HG02938 (cell line): ENCODE data around the gene CCDC82.
A peak's percentile ranks its signal among the peaks of the same experiment; 100 is the strongest.
"Not testable (repeated sequence)": the region's sequence is repeated elsewhere in the genome, so short reads cannot be mapped to it uniquely, and the experiment has no call there.

Source experiments
- ATAC-seq: cut with Tn5 transposase; IDR thresholded peaks from one replicate; pipeline ENCODE4 v1.9.1; 2021; ENCODE audit warnings: mild to moderate bottlenecking, moderate library complexity; ENCODE audit not compliant: unreplicated experiment

Gene CCDC82

DNA sequence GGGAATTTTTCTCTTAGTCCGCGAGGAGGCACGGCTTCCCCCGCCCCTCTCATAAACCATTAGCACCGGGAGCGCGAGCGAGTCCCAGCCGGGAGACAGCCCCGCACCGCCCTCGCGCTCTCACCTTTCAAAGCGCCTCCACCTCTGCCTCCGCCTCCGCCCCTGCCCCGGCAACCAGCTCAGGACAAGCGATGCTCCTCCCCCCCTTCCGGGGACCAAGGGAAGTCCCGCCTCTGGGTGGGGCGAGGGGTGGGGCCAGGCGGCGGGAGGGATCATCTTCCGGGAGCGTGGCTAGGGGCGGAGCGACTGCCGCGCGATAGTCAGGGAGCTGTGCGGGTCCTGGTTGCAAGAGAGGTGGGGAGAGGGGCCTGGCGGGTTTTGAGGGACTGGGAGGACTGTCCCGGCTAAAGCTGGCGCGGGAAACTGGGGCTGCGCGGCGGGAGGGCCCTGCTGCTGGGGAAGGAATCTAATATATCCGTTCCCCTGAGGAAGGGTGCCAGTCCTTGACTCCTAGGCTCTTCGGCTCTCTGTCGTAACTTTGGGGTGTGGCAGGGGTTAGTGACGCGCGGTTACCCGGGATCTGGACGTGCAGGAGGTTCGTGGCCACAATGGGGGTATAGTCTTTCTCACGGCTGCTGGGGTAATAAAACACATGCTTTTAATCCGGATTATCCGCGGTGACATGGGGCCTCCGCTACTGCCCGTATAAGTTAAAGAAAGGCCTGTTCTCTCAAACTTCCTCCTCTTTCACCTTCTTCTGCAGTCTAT lies at the start of gene CCDC82, which contains the start of gene JRKL:
Gene CCDC82 (minus strand): TSS at position 193 of the 768 bp plus-strand sequence. CDS start 5,165 bp downstream, outside the sequence.
Gene JRKL (plus strand): TSS at position 294 of the 768 bp plus-strand sequence. CDS start 637 bp downstream, outside the sequence.
- ATAC-seq: peak; percentile 85

DNA sequence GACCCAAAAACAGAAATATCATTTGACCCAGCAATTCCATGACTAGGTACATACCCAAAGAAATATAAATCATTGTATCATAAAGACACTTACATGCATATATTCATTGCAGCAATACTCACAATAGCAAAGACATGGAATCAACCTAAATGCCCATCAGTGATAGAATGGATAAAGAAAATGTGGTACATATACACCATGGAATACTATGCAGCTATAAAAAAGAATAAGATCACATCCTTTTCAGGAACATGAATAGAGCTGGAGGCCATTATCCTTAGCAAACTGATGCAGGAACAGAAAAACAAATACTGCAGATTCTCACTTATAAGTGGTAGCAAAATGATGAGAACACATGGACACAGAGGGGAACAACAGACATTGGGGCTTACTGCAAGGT lies 42.9 kb upstream of the CCDC82 start:
- not testable (repeated sequence) for ATAC-seq

DNA sequence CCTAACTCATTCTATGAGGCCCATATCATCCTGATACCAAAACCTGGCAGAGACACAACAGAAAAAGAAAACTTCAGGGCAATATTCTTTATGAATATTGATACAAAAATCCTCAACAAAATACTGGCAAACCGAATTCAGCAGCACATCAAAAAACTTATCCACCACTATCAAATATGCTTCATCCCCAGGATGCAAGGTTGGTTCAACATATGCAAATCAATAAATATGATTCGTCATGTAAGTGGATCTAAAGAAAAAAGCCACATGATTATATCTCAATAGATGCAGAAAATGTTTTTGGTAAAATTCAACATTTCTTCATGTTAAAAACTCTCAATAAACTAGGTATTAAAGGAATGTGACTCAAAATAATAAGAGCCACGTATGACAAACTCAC lies 41.0 kb upstream of the CCDC82 start:
- ATAC-seq: no peak

DNA sequence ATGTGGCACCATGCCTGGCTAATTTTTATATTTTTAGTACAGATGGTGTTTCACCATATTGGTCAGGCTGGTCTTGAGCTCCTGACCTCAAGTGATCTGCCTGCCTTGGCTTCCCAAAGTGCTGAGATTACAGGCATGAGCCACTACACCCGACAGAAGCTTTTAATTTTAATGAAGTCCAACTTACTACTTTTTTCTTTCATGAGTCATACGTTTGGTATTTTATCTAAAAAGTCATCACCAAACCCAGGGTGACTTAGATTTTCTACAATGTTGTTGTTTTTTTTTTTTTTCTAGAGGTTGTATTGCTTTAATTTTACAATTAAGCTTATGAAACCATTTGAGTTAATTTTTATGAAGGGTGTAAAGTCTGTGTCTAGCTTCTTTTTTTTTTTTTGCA lies 35.0 kb upstream of the CCDC82 start:
- ATAC-seq: no peak

DNA sequence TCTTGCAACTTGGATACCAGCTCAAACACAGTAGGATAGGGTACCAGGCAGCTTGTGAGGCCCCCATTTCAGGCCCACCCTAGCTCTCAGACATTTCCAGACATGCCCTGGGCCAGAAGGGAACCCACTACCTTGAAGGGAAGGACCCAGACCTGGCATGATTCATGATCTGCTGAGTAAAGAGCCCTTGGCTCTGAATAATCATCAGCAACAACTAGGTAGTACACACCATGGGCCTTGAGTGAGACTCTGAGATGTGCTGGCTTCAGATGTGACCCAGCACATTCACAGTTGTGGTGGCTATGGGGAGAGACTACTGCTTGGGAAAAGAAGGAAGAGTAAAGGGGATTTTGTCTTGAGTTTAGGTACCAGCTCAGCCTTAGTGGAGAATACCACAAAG lies 23.7 kb upstream of the CCDC82 start:
- ATAC-seq: no peak

DNA sequence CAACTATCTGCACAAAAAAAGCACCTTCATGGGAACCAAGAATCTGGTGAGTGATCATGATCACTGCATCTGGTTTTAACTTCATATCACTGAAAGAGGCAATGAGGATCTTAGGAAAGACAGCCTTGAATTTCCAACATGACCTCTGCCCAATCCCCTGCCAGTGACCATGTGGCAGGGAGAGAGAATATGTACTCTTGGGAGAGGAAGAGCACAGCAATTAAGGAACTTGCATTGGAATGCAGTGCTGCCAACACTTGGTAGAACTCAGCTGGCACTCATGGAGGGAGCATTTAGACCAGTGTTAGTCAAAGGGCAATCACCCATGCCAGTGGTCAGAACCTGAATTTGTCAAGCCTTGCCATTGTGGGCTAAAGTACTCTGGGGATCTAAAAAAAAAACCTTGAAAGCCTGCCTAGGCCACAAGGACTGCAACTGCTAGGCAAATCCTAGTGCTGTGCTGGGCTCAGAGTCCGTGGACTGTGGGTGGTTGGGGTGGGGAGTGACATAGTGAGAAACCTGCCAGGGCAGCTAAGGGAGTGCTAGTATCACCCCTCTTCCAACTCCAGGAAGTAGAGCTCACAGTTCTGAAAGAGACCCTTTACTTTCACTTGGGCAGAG lies 23.2 kb upstream of the CCDC82 start:
- no peak for ATAC-seq

DNA sequence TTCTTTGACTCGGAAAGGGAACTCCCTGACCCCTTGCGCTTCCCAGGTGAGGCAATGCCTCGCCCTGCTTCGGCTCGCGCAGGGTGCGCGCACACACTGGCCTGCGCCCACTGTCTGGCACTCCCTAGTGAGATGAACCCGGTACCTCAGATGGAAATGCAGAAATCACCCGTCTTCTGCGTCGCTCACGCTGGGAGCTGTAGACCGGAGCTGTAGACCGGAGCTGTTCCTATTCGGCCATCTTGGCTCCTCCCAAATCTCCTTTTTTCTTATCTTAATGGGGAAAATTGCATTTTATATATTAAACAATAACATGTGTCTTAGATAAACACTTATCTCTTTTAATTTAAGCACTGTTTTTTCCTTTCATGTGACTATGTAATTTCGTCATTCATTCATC lies 21.7 kb upstream of the CCDC82 start:
- ATAC-seq: not testable (repeated sequence)

DNA sequence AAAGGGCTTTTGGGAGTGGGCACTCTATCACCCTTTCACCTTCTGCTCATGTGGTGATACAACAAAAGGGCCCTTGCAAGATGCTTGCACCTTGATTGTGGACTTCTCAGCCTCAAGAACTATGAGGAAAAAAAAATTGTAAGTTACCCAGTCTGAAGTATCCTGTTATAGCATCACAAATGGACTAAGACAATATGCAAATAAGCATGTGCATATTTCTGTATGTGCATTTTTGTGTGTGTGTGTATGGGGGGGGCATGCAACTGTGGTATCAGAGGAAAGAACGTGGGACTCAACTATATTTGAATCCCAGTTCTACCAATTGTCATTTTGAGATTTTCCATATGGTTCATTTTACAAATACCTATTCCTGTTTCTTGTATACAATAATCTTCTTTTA lies 11.0 kb upstream of the CCDC82 start:
- ATAC-seq: no peak

DNA sequence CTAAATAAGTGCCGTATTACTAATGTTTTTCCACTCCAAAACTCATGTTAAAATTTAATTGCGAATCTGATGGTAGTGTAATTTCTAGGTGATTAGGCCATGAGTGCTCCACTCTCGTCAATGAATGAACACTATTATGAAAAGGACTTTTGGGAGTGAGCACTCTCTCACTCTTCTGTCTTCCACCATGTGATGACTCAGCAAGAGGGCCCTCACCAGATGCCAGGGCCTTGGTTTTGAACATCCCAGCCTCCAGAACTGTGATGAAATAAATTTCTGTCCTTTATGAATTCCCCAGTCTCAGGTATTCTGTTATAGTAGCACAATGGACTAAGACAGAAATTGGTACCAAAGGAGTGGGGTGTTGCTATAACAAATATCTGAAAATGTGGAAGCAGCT lies 8.2 kb upstream of the CCDC82 start:
- no peak for ATAC-seq

DNA sequence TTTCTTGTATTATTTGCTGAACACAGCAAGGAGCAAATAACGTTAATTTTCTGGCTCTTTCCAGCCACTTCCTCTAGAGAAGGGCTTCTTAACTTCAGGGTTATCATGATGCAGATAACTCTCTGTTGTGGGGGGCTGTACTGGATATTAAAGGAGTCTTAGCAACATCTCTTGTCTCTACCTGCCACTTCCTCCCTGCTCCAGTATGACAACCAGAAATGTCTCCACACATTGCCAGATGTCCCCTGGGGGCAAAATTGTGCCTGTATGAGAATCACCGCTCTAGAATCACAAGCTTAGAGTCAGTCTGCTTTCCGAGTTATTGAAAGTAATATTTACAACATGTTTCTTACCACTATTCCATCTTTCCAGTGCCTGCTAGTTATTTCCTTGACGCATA lies 6.9 kb upstream of the CCDC82 start:
- ATAC-seq: no peak

DNA sequence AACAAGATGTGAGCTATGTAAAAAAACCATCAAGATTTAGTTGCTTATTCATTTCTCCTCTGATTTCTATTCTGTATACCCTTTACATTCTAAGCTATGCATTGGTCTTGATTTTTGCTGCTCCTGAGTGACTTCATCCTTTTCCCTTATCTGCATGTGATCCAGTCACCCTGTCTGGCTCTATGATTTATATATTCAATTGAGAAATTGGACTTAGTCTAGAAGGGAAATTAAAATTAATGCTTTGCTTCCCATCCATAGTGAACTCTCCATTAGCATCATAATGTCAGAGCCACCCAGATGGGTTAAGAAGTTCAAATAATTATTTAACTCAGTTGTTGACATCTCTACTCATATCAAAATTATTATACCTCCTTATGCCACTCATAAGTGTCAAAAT lies 5.1 kb upstream of the CCDC82 start:
- no peak for ATAC-seq

DNA sequence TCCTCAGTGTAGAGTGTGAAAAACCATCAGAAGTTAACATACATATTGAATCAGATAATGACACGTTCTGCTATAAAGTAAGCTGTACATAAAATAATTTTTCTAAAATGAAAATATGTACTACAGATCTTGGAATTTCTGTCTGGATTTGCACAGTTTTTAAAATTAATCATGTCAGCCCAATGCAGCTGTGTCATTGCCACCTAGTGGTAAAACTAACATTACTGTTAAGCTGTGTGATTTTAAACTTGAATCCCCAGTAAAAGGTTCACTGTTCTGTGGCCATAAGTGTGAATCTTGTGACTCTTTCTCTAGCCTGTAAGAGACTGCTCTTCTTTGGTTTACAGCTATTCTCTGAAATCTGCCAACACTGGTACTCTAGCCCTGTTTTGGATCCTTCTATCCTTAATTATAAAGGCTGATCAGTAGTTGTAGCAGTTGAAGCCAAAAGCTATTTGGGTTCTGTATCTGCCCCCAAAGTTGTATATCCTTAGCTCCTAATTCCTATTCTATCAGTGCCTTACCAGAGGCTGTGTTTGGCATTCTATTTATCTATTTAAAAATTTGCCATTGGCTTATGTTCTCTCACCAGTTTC lies 4.1 kb upstream of the CCDC82 start:
- ATAC-seq: no peak

DNA sequence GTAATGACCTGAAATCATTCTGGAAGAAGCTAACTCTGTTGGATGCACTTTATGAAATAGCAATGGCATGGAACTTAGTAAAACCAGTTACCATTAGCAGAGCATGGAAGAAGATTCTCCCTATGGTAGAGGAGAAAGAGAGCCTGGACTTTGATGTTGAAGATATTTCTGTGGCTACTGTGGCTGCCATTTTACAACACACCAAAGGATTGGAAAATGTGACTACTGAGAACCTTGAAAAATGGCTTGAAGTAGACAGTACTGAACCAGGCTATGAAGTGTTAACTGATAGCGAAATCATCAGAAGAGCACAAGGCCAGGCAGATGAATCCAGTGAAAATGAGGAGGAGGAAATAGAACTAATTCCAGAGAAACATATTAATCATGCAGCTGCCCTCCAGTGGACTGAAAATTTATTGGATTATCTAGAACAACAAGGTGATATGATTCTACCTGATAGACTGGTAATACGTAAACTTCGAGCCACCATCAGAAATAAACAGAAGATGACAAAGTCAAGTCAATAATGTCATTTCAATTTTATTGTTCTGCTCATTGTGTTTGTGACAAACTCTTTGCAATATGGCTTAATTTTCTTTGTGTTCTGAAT lies 2.1 kb upstream of the CCDC82 start:
- no peak for ATAC-seq

DNA sequence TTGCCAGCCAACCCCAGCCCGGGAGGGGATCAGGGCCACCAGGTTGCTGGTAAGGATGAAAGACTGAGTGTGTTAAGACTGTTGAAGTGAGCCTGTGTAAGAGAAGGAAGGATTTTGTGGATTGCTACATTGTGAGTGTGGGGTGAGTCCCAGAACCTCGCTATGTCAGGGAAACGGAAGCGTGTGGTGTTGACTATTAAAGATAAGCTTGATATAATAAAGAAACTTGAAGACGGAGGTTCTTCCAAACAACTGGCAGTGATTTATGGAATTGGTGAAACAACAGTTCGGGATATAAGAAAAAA lies 728 bp upstream of the CCDC82 start:
- ATAC-seq: no peak

DNA sequence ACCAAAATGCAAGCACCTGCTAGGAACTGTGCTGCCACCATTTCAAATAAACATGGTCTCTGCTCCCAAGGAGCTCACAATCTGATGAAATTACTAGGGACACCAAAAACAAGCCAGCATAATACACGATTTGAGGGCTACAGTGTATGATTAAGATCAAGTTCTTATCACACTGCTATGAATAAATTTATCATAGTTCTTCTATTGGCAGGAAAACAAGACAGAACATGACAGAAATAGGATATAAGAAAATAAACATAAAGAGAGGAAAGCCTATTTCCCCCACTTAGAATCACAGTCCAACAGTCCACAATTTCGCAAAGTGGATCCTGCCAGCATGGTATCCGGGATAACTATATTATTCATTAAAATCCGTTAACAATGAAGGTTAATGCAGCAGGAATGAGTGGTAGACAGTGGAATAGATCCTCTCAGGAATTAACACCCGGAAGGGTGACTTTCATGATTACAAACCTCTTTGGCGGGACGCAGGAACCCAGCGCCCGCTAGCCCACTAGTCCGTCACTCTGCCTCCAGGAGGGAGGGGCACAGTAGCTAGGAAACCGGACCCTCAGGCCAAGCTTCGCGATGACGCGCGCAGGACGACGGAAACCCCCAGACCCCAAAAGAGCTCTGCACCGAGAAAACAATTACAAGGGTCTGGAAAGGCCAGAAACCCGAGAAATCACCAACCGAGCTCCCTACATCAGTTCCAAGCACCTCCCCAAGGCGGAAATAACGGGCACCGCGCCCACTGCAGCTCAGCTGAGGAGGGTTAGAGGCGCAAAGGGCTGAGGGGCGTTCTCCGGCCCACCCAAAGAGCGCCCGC lies 607 bp downstream of the CCDC82 start:
- ATAC-seq: peak; percentile 55

DNA sequence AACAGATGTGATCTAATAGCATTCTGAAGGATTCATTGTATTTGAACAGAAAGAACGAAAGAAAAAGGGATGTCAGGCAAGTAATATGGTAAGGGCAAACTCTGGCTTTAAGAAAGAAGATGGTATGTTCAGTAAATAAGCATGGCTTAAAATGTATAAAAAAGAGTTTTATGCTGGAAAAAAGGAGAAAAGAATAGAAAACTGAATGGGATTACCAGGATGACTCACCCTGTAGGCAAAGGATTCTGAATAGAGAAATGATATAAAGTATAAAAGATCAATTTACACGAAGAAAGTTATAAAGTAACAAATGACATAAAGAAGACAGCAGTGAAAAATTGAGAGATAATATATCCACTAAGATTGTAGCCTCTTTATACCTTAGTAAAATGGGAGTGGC lies 4.5 kb downstream of the CCDC82 start:
- no peak for ATAC-seq

DNA sequence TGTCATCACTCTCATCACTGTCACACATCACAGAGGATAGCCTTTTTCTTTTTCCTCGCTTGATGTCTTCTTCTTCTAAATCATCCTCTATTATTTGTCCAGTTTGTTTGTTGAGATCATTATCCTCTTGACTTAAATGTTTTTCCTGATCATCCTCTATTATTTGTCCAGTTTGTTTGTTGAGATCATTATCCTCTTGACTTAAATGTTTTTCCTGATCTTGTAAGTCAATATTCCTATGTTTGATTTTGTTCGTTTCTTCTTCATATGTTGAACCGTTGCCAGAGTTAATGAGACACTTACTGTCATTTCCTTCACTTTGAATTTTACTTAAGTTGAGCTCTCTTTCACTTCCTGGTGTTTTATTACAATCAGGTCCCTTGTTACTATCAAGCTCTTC lies 5.6 kb downstream of the CCDC82 start:
- no peak for ATAC-seq

DNA sequence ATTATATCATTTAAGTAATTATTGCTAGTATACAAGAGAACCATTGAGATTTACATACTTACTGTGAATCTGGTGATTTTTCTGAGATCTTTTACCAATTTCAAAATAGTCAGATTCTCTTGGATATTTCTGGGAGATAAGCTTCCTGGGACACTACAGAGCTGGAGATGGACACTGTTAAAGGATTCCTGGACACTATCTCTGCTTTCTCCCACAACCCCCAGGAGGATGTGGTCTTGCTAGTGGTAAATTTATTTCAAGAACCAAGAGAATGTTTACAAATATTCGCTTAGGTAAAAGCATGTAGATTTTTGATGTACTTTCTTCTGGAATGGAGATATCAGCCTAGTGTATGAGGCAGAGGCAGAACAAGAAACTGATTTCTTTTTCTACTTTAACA lies 12.9 kb downstream of the CCDC82 start:
- ATAC-seq: no peak

DNA sequence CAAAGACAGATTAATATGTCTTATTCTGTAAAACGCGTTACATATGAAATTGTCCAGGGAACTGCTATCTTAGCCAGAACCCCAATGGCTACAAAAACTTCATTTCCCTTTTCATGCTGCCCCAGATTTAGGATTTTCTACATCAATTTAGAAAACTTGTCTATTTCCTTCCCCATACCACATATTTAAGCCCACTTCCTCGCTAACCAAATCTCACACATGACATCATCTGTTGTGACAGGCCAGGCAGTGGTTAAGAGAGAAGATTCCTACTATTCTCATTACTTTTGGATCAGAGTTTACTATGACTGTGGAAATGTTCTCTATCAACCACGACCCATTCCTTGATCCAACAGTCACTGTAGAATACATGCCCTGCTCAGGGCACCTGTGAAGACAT lies 15.9 kb downstream of the CCDC82 start:
- ATAC-seq: no peak

DNA sequence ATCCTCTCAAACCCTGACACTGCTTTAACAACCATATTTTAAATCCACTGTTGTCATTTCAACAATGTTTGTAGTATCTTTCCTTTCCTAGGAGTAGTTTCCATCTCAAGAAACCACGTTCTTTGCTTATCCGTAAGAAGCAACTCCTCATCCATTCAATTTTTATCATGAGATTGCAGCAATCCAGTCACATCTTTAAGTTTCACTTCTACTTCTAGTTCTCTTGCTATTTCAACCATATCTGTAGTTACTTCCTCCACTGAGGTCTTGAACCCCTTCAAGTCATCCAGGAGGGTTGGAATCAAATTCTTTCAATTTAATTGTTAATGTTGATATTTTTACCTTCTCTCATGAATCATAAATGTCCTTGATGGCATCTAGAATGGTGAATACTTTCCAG lies 22.4 kb downstream of the CCDC82 start:
- ATAC-seq: no peak

DNA sequence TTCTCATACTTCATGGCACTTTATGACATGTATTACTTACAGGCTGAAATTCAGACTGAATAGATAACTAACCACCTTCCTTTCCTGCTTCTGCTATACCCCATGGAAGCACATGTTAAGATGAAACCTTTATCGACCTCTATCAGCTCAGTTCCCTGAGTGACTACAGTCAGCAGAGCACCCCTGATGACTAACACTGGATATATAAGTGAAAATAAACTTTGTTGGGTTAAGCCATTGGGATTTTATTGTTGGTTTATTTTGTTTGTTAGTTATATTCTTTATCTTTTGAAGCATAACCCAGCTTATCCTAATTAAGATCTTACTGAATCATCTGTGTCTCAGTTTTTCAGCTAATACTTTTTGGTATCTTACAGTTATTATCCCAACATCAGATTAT lies 23.7 kb downstream of the CCDC82 start:
- no peak for ATAC-seq
